ENCODE data around the gene SGO2.
"Not testable (repeated sequence)": the region's sequence is repeated elsewhere in the genome, so short reads cannot be mapped to it uniquely, and the experiment has no call there.

The SGO2 gene

GRCh38 chr2:200624026-200624425, 98.0 kb downstream of the SGO2 start:
- no peak for DNase-seq

- DNase-seq = no peak
These were observed 98.7 kb downstream of the SGO2 start for GRCh38 chr2:200624658-200625057.

GRCh38 chr2:200625282-200625681, 99.3 kb downstream of the SGO2 start:
- no peak for DNase-seq

- DNase-seq = no peak
These were observed 100.0 kb downstream of the SGO2 start for GRCh38 chr2:200625958-200626363.

GRCh38 chr2:200627110-200627770, 101.2 kb downstream of the SGO2 start:
- no peak for DNase-seq

- DNase-seq = not testable (repeated sequence)
These were observed 102.5 kb downstream of the SGO2 start for GRCh38 chr2:200628461-200628860.

GRCh38 chr2:200631287-200631686, 105.3 kb downstream of the SGO2 start:
- no peak for DNase-seq
